MM.1S (cell line): ENCODE measurements around the gene CIB1.

ENCODE experiments used
- EZH2phosphoT487 ChIP-seq: fragments of 300-600 bp; sonication (generic); IDR thresholded peaks from 2 replicates; pipeline ENCODE4 v1.6.1; 2018; ENCODE audit warnings: antibody characterized with exemption, low read length
- TF ChIP-seq, protein P1 (sequence below): fragments of 300-600 bp; sonication (generic); IDR thresholded peaks from 2 replicates; pipeline ENCODE4 v1.5.1; 2016; ENCODE audit warnings: antibody characterized with exemption, low read length, mixed read lengths

DNA sequence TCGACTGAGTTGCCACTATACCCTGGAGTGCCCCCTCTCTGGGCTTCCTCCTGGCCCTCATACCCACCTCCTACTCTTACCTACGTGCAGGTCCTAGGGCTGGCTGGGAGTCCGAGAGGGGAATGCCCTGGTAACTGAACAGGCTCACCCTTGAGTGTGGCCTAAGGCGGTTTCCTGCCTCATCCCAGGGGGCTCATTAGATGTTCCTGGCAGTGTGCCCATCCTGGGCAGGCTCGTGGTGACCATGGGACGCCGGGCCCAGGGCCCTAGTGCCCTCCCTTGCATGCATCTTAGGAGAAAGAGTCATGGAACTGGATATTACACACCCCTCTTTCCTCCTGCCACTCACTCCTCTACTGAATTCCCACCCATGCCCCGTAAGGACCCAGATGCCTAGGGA lies 29.8 kb downstream of the CIB1 start:
- TF ChIP-seq, protein P1, sequence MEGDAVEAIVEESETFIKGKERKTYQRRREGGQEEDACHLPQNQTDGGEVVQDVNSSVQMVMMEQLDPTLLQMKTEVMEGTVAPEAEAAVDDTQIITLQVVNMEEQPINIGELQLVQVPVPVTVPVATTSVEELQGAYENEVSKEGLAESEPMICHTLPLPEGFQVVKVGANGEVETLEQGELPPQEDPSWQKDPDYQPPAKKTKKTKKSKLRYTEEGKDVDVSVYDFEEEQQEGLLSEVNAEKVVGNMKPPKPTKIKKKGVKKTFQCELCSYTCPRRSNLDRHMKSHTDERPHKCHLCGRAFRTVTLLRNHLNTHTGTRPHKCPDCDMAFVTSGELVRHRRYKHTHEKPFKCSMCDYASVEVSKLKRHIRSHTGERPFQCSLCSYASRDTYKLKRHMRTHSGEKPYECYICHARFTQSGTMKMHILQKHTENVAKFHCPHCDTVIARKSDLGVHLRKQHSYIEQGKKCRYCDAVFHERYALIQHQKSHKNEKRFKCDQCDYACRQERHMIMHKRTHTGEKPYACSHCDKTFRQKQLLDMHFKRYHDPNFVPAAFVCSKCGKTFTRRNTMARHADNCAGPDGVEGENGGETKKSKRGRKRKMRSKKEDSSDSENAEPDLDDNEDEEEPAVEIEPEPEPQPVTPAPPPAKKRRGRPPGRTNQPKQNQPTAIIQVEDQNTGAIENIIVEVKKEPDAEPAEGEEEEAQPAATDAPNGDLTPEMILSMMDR: no peak
- TF ChIP-seq EZH2phosphoT487: no peak
